ENCODE measurements around the gene DIAPH1.

DIAPH1 gene

GRCh38 chr5:141609044-141609443 lies 9.8 kb downstream of the DIAPH1 start:
- no peak for DNase-seq

- DNase-seq: no peak
Measured at GRCh38 chr5:141608557-141608956, 10.2 kb downstream of the DIAPH1 start.

- DNase-seq: no peak
Measured at GRCh38 chr5:141608046-141608445, 10.8 kb downstream of the DIAPH1 start.

GRCh38 chr5:141605523-141606277 lies 13.1 kb downstream of the DIAPH1 start:
- DNase-seq: peak; percentile 91

GRCh38 chr5:141603923-141604717 lies 14.7 kb downstream of the DIAPH1 start:
- peak; percentile 58 for DNase-seq

GRCh38 chr5:141602606-141603005 lies 16.2 kb downstream of the DIAPH1 start:
- DNase-seq: no peak

GRCh38 chr5:141598391-141599345 lies 20.1 kb downstream of the DIAPH1 start:
- DNase-seq: peak; percentile 30

GRCh38 chr5:141597814-141598213 lies 21.0 kb downstream of the DIAPH1 start:
- no peak for DNase-seq

- DNase-seq: peak; percentile 29
Measured at GRCh38 chr5:141597394-141597793, 21.4 kb downstream of the DIAPH1 start.

- DNase-seq: no peak
Measured at GRCh38 chr5:141596867-141597266, 21.9 kb downstream of the DIAPH1 start.

- no peak for DNase-seq
Measured at GRCh38 chr5:141590127-141590526, 28.7 kb downstream of the DIAPH1 start.

- no peak for DNase-seq
Measured at GRCh38 chr5:141586246-141586645, 32.6 kb downstream of the DIAPH1 start.

GRCh38 chr5:141585594-141585993 lies 33.2 kb downstream of the DIAPH1 start:
- DNase-seq: no peak

- no peak for DNase-seq
Measured at GRCh38 chr5:141574122-141574510, 44.7 kb downstream of the DIAPH1 start.

GRCh38 chr5:141573489-141574121 lies 45.2 kb downstream of the DIAPH1 start:
- DNase-seq: no peak

- DNase-seq: no peak
Measured at GRCh38 chr5:141570655-141571054, 48.1 kb downstream of the DIAPH1 start.

GRCh38 chr5:141567513-141568117 lies 51.2 kb downstream of the DIAPH1 start:
- peak; percentile 23 for DNase-seq

- no peak for DNase-seq
Measured at GRCh38 chr5:141565826-141566570, 52.8 kb downstream of the DIAPH1 start.

- DNase-seq: peak; percentile 91
Measured at GRCh38 chr5:141564216-141564692, 54.5 kb downstream of the DIAPH1 start.

- DNase-seq: no peak
Measured at GRCh38 chr5:141560725-141561483, 57.9 kb downstream of the DIAPH1 start.
